Natural killer cell (primary cell): ENCODE data around the gene TSPAN1. TPM values are rescaled to one million over a fixed set of nuclear protein-coding genes. Genes with fewer than 3 reads are reported as not detected.

ENCODE experiments used
- ATAC-seq, 3 donors: fragments of 150-1000 bp in 2 of 3; fragments of 200-7000 bp in 1 of 3; cut with Tn5 transposase; 1 replicate in 1 of 3; 2 replicates in 2 of 3; pipeline ENCODE4 v1.10.0; 2021; ENCODE audit warnings: mild to moderate bottlenecking in 2 of 3, moderate library complexity in 2 of 3
- DNase-seq, 2 donors: peaks; one replicate each; pipeline versions ENCODE4 v3.0.0 to v3.0.0-alpha.2; 2013 to 2021; ENCODE audit warnings: mixed read lengths in 1 of 2
- H3K27ac ChIP-seq: one replicate; pipeline ENCODE4 v1.5.1; 2013; ENCODE audit warnings: mild to moderate bottlenecking, low read length
- H3K27me3 ChIP-seq: one replicate; pipeline ENCODE4 v1.6.1; 2013; ENCODE audit warnings: low read length; ENCODE audit not compliant: control insufficient read depth, insufficient read depth
- H3K36me3 ChIP-seq: one replicate; pipeline ENCODE4 v1.6.1; 2013; ENCODE audit warnings: low read length; ENCODE audit not compliant: control insufficient read depth, insufficient read depth
- H3K4me1 ChIP-seq: one replicate; pipeline ENCODE4 v1.6.1; 2013; ENCODE audit warnings: low read length; ENCODE audit not compliant: control insufficient read depth, insufficient read depth
- H3K4me3 ChIP-seq: one replicate; pipeline ENCODE4 v1.5.1; 2013; ENCODE audit warnings: low read length
- H3K9me3 ChIP-seq: one replicate; pipeline ENCODE4 v1.6.1; 2013; ENCODE audit warnings: low read length; ENCODE audit not compliant: control insufficient read depth, insufficient read depth
- H3K27ac Mint-ChIP-seq, 2 donors: one replicate each; pipeline ENCODE4 v1.8.0; 2022; ENCODE audit warnings: mild to moderate bottlenecking in 2 of 2, mixed read lengths in 2 of 2, moderate library complexity in 1 of 2
- H3K27me3 Mint-ChIP-seq, 2 donors: one replicate each; pipeline ENCODE4 v1.8.0; 2022; ENCODE audit warnings: low read depth in 2 of 2, mixed read lengths in 2 of 2
- H3K36me3 Mint-ChIP-seq: one replicate; pipeline ENCODE4 v1.8.0; 2022; ENCODE audit warnings: mixed read lengths
- H3K4me1 Mint-ChIP-seq, 2 donors: one replicate each; pipeline ENCODE4 v1.8.0; 2022; ENCODE audit warnings: mixed read lengths in 2 of 2
- H3K4me3 Mint-ChIP-seq: one replicate; pipeline ENCODE4 v1.8.0; 2022; ENCODE audit warnings: mild to moderate bottlenecking, moderate library complexity, mixed read lengths
- H3K9me3 Mint-ChIP-seq, 2 donors: one replicate each; pipeline ENCODE4 v1.8.0; 2022; ENCODE audit warnings: mixed read lengths in 2 of 2
- CTCF ChIP-seq: fragments of 200-600 bp; IDR thresholded peaks from one replicate; pipeline ENCODE4 v1.8.0; 2022; ENCODE audit warnings: antibody characterized with exemption
- WGBS: methylation state at CpG from one replicate; pipeline ENCODE4 v1.1.7; 2013; ENCODE audit warnings: missing lambda C conversion rate; ENCODE audit not compliant: insufficient coverage; 5-methylcytosine and 5-hydroxymethylcytosine counted together
- intact Hi-C: fragments of 100-400 bp; cut with micrococcal nuclease; formaldehyde crosslinking; loops from one replicate; pipeline ENCODE4 v1.14.2; 2022
- total RNA-seq, 4 donors: library from RNA; stranded (reverse); fragments of 120-200 nt in 1 of 4; gene quantifications; one replicate each; pipeline versions ENCODE4 v1.2.3 to v1.2.4, GENCODE V29; 2013 to 2022

The TSPAN1 gene
- total RNA-seq, 3 donors from 2014 or later (not counting 1 experiment from before 2014, with no cell fraction given), result not detected

- peaks cover 16% of the 10 kb centered on the region for H3K4me1 ChIP-seq
- 0% methylated on average over 55 of the region's 55 CpGs for WGBS
- H3K4me3 Mint-ChIP-seq, result peak within 1 kb of the TSS; percentile 100
Measured at GRCh38 chr1:46132529-46133180, 42.2 kb upstream of the TSPAN1 start, which contains the start of gene PIK3R3. Gene PIK3R3 (minus strand): TSS chr1:46132629. CDS start chr1:46131952, 677 bp downstream.

GRCh38 chr1:46133181-46133658 lies 41.7 kb upstream of the TSPAN1 start:
- H3K9me3 Mint-ChIP-seq, result no peaks in the 10 kb centered on the region
- H3K36me3 Mint-ChIP-seq, result no peaks in the 10 kb centered on the region
- H3K9me3 ChIP-seq, result no peaks in the 10 kb centered on the region
- intact Hi-C loops, result loop anchor here (2.0 kb wide), 1 partner anchor 114 kb away; the partner anchor contains the start of gene RAD54L
- H3K4me3 Mint-ChIP-seq, result peak overlapping the region; percentile 100
- H3K4me3 ChIP-seq, result peak overlapping the region; percentile 74
- ATAC-seq, result peak; percentile 57 to 65 (median 63)
- peaks cover 16% of the 10 kb centered on the region for H3K4me1 ChIP-seq
- no peak for DNase-seq
- WGBS, result under 1% methylated on average over 22 of the region's 22 CpGs
- H3K27me3 ChIP-seq, result peaks cover 13% of the 10 kb centered on the region
- H3K27ac Mint-ChIP-seq, result peak overlapping the region; percentile 94 to 98
- H3K27ac ChIP-seq, result peak overlapping the region; percentile 88
- H3K36me3 ChIP-seq, result no peaks in the 10 kb centered on the region
- TF ChIP-seq CTCF, result no peak
- H3K4me1 Mint-ChIP-seq, result peaks cover 31 to 32% of the 10 kb centered on the region in 2 donors
- peaks cover 13 to 35% of the 10 kb centered on the region in 2 donors for H3K27me3 Mint-ChIP-seq

More at GRCh38 chr1:46132529-46133180, 42.2 kb upstream of the TSPAN1 start, which contains the start of gene PIK3R3:
- Histone ChIP-seq H3K27me3 (peaks cover 13% of the 10 kb centered on the region), H3K36me3 (no peaks in the 10 kb centered on the region), H3K4me3 (peak within 1 kb of the TSS; percentile 74), H3K27ac (peak within 1 kb of the TSS; percentile 88), H3K9me3 (no peaks in the 10 kb centered on the region)
- no peak for TF ChIP-seq CTCF
- Mint-ChIP-seq H3K9me3 (no peaks in the 10 kb centered on the region), H3K36me3 (no peaks in the 10 kb centered on the region), H3K27me3 (peaks cover 13 to 35% of the 10 kb centered on the region in 2 donors), H3K27ac (peak within 1 kb of the TSS; percentile 94 to 98), H3K4me1 (peaks cover 31 to 32% of the 10 kb centered on the region in 2 donors)
- intact Hi-C loops, result loop anchor here (2.0 kb wide), 1 partner anchor 114 kb away; the partner anchor contains the start of gene RAD54L
- ATAC-seq, result peak; percentile 83 to 90 (median 89)
- DNase-seq, result peak; percentile 72 to 93

GRCh38 chr1:46133781-46134350 lies 41.0 kb upstream of the TSPAN1 start:
- Histone ChIP-seq H3K4me1 (peaks cover 16% of the 10 kb centered on the region), H3K27ac (peak overlapping the region; percentile 88), H3K36me3 (no peaks in the 10 kb centered on the region), H3K9me3 (no peaks in the 10 kb centered on the region), H3K27me3 (peaks cover 13% of the 10 kb centered on the region), H3K4me3 (no peak overlapping the region)
- peak in 1 of 2 donors; percentile 5 for DNase-seq
- H3K4me3 Mint-ChIP-seq, result peak overlapping the region; percentile 100
- no peaks in the 10 kb centered on the region for H3K9me3 Mint-ChIP-seq
- H3K27me3 Mint-ChIP-seq, result peaks cover 11 to 31% of the 10 kb centered on the region in 2 donors
- H3K36me3 Mint-ChIP-seq, result no peaks in the 10 kb centered on the region
- no peak for TF ChIP-seq CTCF
- H3K27ac Mint-ChIP-seq, result peak overlapping the region; percentile 94 to 98
- ATAC-seq, result no peak
- H3K4me1 Mint-ChIP-seq, result peaks cover 31 to 32% of the 10 kb centered on the region in 2 donors
- intact Hi-C loops, result loop anchor here (2.0 kb wide), 1 partner anchor 113 kb away; the partner anchor contains the start of gene RAD54L
- WGBS, result 83% methylated on average over 3 of the region's 3 CpGs
